Cardiac septum (tissue), 1 donor: ENCODE results near the gene PHF2. TPM values are rescaled to one million over a fixed set of nuclear protein-coding genes. Genes with fewer than 3 reads are reported as not detected.

Experiments used
- DNase-seq: peaks from one replicate; pipeline ENCODE4 v3.0.0-alpha.2; 2020; ENCODE audit warnings: low spot score
- intact Hi-C: fragments of 100-400 bp; cut with DNase I; formaldehyde crosslinking; loops from one replicate; pipeline ENCODE4 v1.14.0; 2022
- total RNA-seq: library from RNA; stranded (reverse); fragmentation: NEBNext Ultra II Directional; extraction: Animal tissue kit (Norgen Biotek cat#: 25700); gene quantifications from one replicate; pipeline ENCODE4 v1.2.1, GENCODE V29; 2021
- donor health status: DM: no; HTN: no; CAD: no.

PHF2 gene
- total RNA-seq, 1 donor from 2014 or later, result 24.5 TPM

- intact Hi-C loops, result no loop called here
- peak; percentile 43 for DNase-seq
These were observed 66.6 kb downstream of the PHF2 start for GRCh38 chr9:93642961-93643360.

- intact Hi-C loops, result no loop called here
- DNase-seq, result peak; percentile 24
These were observed 68.2 kb downstream of the PHF2 start for GRCh38 chr9:93644397-93645088.

- intact Hi-C loops, result no loop called here
- peak; percentile 69 for DNase-seq
These were observed 68.9 kb downstream of the PHF2 start for GRCh38 chr9:93645149-93645889.

- DNase-seq, result peak; percentile 27
- intact Hi-C loops, result no loop called here
These were observed 69.7 kb downstream of the PHF2 start for GRCh38 chr9:93645921-93646639.

- intact Hi-C loops, result no loop called here
- peak; percentile 63 for DNase-seq
These were observed 70.3 kb downstream of the PHF2 start for GRCh38 chr9:93646640-93647178.

- intact Hi-C loops, result no loop called here
- no peak for DNase-seq
These were observed 71.8 kb downstream of the PHF2 start for GRCh38 chr9:93648181-93648580.

- intact Hi-C loops, result no loop called here
- DNase-seq, result no peak
These were observed 72.5 kb downstream of the PHF2 start for GRCh38 chr9:93648836-93649235.

- DNase-seq, result peak; percentile 63
- intact Hi-C loops, result no loop called here
These were observed 73.4 kb downstream of the PHF2 start for GRCh38 chr9:93649610-93650261.

- no peak for DNase-seq
- intact Hi-C loops, result no loop called here
These were observed 74.1 kb downstream of the PHF2 start for GRCh38 chr9:93650448-93650847.

- intact Hi-C loops, result no loop called here
- DNase-seq, result no peak
These were observed 75.2 kb downstream of the PHF2 start for GRCh38 chr9:93651521-93651950.

GRCh38 chr9:93652604-93653592 lies 76.5 kb downstream of the PHF2 start:
- intact Hi-C loops, result no loop called here
- peak; percentile 70 for DNase-seq

- intact Hi-C loops, result no loop called here
- no peak for DNase-seq
These were observed 77.4 kb downstream of the PHF2 start for GRCh38 chr9:93653760-93654159.

GRCh38 chr9:93654351-93654961 lies 78.1 kb downstream of the PHF2 start:
- DNase-seq, result peak; percentile 58
- intact Hi-C loops, result no loop called here

- intact Hi-C loops, result no loop called here
- peak; percentile 68 for DNase-seq
These were observed 79.4 kb downstream of the PHF2 start for GRCh38 chr9:93655621-93656425.

- intact Hi-C loops, result no loop called here
- DNase-seq, result peak; percentile 56
These were observed 80.2 kb downstream of the PHF2 start for GRCh38 chr9:93656426-93657239.

- DNase-seq, result peak; percentile 53
- intact Hi-C loops, result no loop called here
These were observed 81.1 kb downstream of the PHF2 start for GRCh38 chr9:93657331-93658111.
